ENCODE data around the gene PEX1. TPM values are rescaled to one million over a fixed set of nuclear protein-coding genes. Genes with fewer than 3 reads are reported as not detected.
"Not testable (repeated sequence)": the region's sequence is repeated elsewhere in the genome, so short reads cannot be mapped to it uniquely, and the experiment has no call there.

Gene PEX1
- polyA plus RNA-seq, 3 donors, result 2.8 to 10.8 (median 2.9) TPM

DNA sequence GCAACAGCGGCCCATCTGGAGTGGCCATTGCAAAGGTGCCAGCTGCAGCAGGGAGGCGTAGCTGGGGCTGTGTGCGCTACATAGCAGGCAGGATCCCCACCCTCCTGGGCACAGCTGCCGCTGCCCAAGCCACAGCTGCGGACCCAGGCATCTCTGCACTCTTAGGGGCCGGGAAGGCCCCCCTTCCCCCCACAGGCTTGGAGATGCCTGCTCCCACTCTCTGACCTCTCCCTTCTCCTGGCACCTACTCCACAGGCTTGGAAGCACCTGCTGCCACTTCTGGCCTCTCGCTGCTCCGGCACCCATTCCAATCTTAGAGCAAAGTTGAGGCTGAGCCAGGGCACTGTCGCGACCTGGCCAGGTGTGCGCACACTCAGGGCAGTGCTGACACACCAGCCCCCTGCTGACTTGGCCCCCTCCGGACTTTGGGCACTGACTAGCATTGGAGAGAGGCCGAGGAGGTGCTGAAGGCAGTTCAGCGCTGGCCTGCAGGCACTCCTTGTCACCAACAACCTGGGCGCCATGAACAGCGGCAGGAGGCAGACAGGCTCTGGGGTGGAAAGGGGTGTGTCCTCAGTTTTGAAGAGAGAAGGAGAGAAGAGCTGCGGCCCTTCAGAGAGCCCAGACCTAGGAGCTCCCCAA lies 18.7 kb upstream of the PEX1 start:
- Histone ChIP-seq H3K27me3 (ENCODE audit: control insufficient read depth in 2 of 2, insufficient read depth in 2 of 2, low read length in 2 of 2) (no peaks in the 10 kb centered on the region), H3K4me2 (replicated peaks; ENCODE audit: extremely low read depth, low read length, poor library complexity, severe bottlenecking) (no peak overlapping the region), H3K9me3 (replicated peaks in 1 of 2; ENCODE audit: control insufficient read depth in 1 of 2, insufficient read depth in 1 of 2, low read length in 2 of 2) (peaks cover 0 to 17% of the 10 kb centered on the region in 2 donors), H3K27ac (ENCODE audit: low read depth in 1 of 2, low read length in 2 of 2) (no peak overlapping the region), H3K79me2 (ENCODE audit: insufficient read depth, low read length) (no peaks in the 10 kb centered on the region), H3K9ac (ENCODE audit: insufficient read depth, low read length, poor library complexity, severe bottlenecking) (no peak overlapping the region), H2AFZ (ENCODE audit: insufficient read depth, low read depth, low read length, poor library complexity, severe bottlenecking) (no peak overlapping the region), H4K20me1 (ENCODE audit: insufficient read depth, low read length) (no peaks in the 10 kb centered on the region), H3K4me3 (replicated peaks in 1 of 3; ENCODE audit: low read depth in 2 of 3, low read length in 3 of 3) (no peak overlapping the region), H3K36me3 (replicated peaks in 1 of 2; ENCODE audit: control insufficient read depth in 1 of 2, insufficient read depth in 2 of 2, low read length in 2 of 2) (no peaks in the 10 kb centered on the region), H3K4me1 (ENCODE audit: control insufficient read depth in 1 of 2, insufficient read depth in 2 of 2, low read length in 2 of 2) (no peaks in the 10 kb centered on the region)
- Mint-ChIP-seq H3K4me3 (no peak overlapping the region), H3K36me3 (no peaks in the 10 kb centered on the region), H3K9me3 (peaks cover 8 to 27% (median 16%) of the 10 kb centered on the region in 7 donors), H3K4me1 (no peaks in the 10 kb centered on the region), H3K27me3 (ENCODE audit: low read depth in 3 of 3) (peaks cover 2 to 5% (median 2%) of the 10 kb centered on the region in 3 donors), H3K27ac (no peak overlapping the region)
- intact Hi-C loops (cut with micrococcal nuclease), result no loop called here
- no peak for DNase-seq
- TF ChIP-seq, protein P1, sequence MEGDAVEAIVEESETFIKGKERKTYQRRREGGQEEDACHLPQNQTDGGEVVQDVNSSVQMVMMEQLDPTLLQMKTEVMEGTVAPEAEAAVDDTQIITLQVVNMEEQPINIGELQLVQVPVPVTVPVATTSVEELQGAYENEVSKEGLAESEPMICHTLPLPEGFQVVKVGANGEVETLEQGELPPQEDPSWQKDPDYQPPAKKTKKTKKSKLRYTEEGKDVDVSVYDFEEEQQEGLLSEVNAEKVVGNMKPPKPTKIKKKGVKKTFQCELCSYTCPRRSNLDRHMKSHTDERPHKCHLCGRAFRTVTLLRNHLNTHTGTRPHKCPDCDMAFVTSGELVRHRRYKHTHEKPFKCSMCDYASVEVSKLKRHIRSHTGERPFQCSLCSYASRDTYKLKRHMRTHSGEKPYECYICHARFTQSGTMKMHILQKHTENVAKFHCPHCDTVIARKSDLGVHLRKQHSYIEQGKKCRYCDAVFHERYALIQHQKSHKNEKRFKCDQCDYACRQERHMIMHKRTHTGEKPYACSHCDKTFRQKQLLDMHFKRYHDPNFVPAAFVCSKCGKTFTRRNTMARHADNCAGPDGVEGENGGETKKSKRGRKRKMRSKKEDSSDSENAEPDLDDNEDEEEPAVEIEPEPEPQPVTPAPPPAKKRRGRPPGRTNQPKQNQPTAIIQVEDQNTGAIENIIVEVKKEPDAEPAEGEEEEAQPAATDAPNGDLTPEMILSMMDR (IDR thresholded peaks at IDR 0.05), result no peak
- WGBS (ENCODE audit: insufficient coverage), result 90% methylated on average over 17 of the region's 17 CpGs

DNA sequence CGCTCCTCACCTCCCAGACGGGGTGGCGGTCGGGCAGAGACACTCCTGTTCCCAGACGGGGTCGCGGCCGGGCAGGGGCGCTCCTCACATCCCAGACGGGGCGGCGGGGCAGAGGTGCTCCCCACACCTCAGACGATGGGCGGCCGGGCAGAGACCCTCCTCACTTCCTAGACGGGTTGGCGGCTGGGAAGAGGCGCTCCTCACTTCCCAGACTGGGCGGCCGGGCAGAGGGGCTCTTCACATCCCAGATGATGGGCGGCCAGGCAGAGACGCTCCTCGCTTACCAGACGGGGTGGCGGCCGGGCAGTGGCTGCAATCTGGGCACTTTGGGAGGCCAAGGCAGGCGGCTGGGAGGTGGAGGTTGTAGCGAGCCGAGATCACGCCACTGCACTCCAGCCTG lies 16.8 kb upstream of the PEX1 start:
- H3K4me1 Mint-ChIP-seq; DNase-seq; H3K4me3 Mint-ChIP-seq; H3K27ac ChIP-seq (ENCODE audit: low read depth in 1 of 2, low read length in 2 of 2); intact Hi-C loops (cut with micrococcal nuclease); H3K79me2 ChIP-seq (ENCODE audit: insufficient read depth, low read length); H3K4me2 ChIP-seq (replicated peaks; ENCODE audit: extremely low read depth, low read length, poor library complexity, severe bottlenecking); H2AFZ ChIP-seq (ENCODE audit: insufficient read depth, low read depth, low read length, poor library complexity, severe bottlenecking); H3K4me1 ChIP-seq (ENCODE audit: control insufficient read depth in 1 of 2, insufficient read depth in 2 of 2, low read length in 2 of 2); H3K36me3 Mint-ChIP-seq; H3K9ac ChIP-seq (ENCODE audit: insufficient read depth, low read length, poor library complexity, severe bottlenecking); H3K4me3 ChIP-seq (replicated peaks in 1 of 3; ENCODE audit: low read depth in 2 of 3, low read length in 3 of 3); H4K20me1 ChIP-seq (ENCODE audit: insufficient read depth, low read length); H3K27ac Mint-ChIP-seq; H3K27me3 ChIP-seq (ENCODE audit: control insufficient read depth in 2 of 2, insufficient read depth in 2 of 2, low read length in 2 of 2); H3K27me3 Mint-ChIP-seq (ENCODE audit: low read depth in 3 of 3); H3K36me3 ChIP-seq (replicated peaks in 1 of 2; ENCODE audit: control insufficient read depth in 1 of 2, insufficient read depth in 2 of 2, low read length in 2 of 2): not testable (repeated sequence)
- WGBS (ENCODE audit: insufficient coverage), result 93% methylated on average over 29 of the region's 30 CpGs
- H3K9me3 ChIP-seq (replicated peaks in 1 of 2; ENCODE audit: control insufficient read depth in 1 of 2, insufficient read depth in 1 of 2, low read length in 2 of 2), result peaks cover 0 to 17% of the 10 kb centered on the region in 2 donors
- peaks cover 8 to 27% (median 17%) of the 10 kb centered on the region in 7 donors for H3K9me3 Mint-ChIP-seq

DNA sequence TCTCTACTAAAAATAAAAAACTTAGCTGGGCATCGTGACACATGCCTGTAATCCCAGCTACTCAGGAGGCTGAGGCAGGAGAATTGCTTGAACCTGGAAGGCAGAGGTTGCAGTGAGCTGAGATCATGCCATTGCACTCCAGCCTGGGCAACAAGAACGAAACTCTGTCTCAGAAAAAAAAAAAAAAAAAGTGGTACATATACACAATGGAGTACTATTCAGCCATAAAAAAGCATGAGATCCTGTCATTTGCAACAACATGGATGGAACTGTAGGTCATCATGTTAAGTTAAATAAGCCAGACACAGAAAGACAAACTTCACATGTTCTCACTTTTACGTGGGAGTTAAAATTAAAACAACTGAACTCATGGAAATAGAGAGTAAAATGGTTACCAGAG lies 15.2 kb upstream of the PEX1 start:
- H3K27me3 Mint-ChIP-seq (ENCODE audit: low read depth in 3 of 3); H3K27me3 ChIP-seq (ENCODE audit: control insufficient read depth in 2 of 2, insufficient read depth in 2 of 2, low read length in 2 of 2); H3K4me3 ChIP-seq (replicated peaks in 1 of 3; ENCODE audit: low read depth in 2 of 3, low read length in 3 of 3); H4K20me1 ChIP-seq (ENCODE audit: insufficient read depth, low read length); H3K9ac ChIP-seq (ENCODE audit: insufficient read depth, low read length, poor library complexity, severe bottlenecking); H3K79me2 ChIP-seq (ENCODE audit: insufficient read depth, low read length); H3K4me1 Mint-ChIP-seq; H3K36me3 Mint-ChIP-seq; H2AFZ ChIP-seq (ENCODE audit: insufficient read depth, low read depth, low read length, poor library complexity, severe bottlenecking); H3K4me1 ChIP-seq (ENCODE audit: control insufficient read depth in 1 of 2, insufficient read depth in 2 of 2, low read length in 2 of 2); H3K36me3 ChIP-seq (replicated peaks in 1 of 2; ENCODE audit: control insufficient read depth in 1 of 2, insufficient read depth in 2 of 2, low read length in 2 of 2); H3K27ac Mint-ChIP-seq; H3K4me3 Mint-ChIP-seq; H3K27ac ChIP-seq (ENCODE audit: low read depth in 1 of 2, low read length in 2 of 2); intact Hi-C loops (cut with micrococcal nuclease); DNase-seq; H3K4me2 ChIP-seq (replicated peaks; ENCODE audit: extremely low read depth, low read length, poor library complexity, severe bottlenecking): not testable (repeated sequence)
- peaks cover 0 to 17% of the 10 kb centered on the region in 2 donors for H3K9me3 ChIP-seq (replicated peaks in 1 of 2; ENCODE audit: control insufficient read depth in 1 of 2, insufficient read depth in 1 of 2, low read length in 2 of 2)
- 100% methylated on average over 1 of the region's 3 CpGs for WGBS (ENCODE audit: insufficient coverage)
- peaks cover 8 to 27% (median 17%) of the 10 kb centered on the region in 7 donors for H3K9me3 Mint-ChIP-seq

All from CD14-positive monocyte (primary cell).